ENCODE measurements around the gene GNL3.

GNL3 gene

DNA sequence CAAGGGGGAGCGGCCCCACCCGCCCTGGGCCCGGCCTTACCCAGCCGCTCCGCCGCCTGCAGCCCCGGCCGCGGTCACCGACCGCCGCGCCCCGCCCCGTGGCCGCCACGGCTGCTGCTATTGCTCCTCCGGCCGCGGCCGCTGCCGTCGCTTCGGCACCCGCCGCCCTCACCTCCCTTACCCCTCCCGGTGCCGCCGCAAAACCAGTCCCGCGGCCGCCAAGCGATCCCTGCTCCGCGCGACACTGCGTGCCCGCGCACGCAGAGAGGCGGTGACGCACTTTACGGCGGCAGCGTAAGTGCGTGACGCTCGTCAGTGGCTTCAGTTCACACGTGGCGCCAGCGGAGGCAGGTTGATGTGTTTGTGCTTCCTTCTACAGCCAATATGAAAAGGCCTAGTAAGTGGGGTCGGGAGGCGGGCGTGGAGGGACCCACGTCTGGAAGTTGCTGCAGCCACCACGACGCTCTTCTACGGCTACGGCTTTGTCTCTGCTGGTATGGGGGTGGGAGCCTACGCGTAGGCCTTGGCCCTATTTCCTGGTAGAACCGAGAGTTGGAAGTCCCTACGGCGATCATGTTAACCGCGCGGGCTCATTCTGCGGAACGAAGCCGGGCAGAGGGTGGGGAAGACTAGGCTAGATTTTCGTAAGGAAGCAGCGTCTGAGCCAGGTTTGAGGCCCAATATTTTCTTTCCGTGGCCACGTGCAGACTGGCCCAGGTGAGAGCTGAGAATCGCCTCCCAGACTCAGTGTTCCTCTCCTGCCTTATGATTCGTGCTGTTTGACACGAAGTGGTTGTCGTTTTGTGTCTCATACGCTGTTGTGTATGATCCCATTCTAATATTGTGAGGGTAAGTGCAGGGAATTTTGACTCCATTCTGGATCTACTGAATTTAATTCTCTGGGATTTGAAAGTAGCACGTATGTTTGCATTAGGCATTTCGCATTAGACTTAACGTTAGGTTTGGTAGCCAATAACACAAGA, at the start of gene GNL3, which contains the start of gene PBRM1:
Gene GNL3 (plus strand): TSS at position 324 of the 983 bp plus-strand sequence. CDS start 61 bp downstream, at position 385.
Gene PBRM1 (minus strand): TSS at position 205 of the 983 bp plus-strand sequence.
- Histone ChIP-seq H2AFZ (ENCODE audit: low read depth, low read length) (peak within 1 kb of the TSS; percentile 71), H3K27ac (ENCODE audit: low read length) (peak within 1 kb of the TSS; percentile 88), H3K9ac (ENCODE audit: low read depth, low read length) (peak within 1 kb of the TSS; percentile 70), H3K79me2 (ENCODE audit: insufficient read depth, low read length) (peaks cover 91% of the 10 kb centered on the region), H3K4me2 (ENCODE audit: insufficient read depth, low read length) (peak within 1 kb of the TSS; percentile 73), H3K27me3 (ENCODE audit: insufficient read depth, low read length, poor library complexity) (no peaks in the 10 kb centered on the region), H3K4me1 (ENCODE audit: insufficient read depth, low read length) (peaks cover 49% of the 10 kb centered on the region), H4K20me1 (ENCODE audit: insufficient read depth, low read length) (peaks cover 26% of the 10 kb centered on the region; the same call in 1 of the 2 replicates), H3K9me3 (ENCODE audit: insufficient read depth, low read length, severe bottlenecking) (no peaks in the 10 kb centered on the region), H3K4me3 (ENCODE audit: low read depth in 1 of 2, low read length in 2 of 2) (peak within 1 kb of the TSS; percentile 69 to 80), H3K36me3 (ENCODE audit: insufficient read depth, low read length) (peaks cover 64% of the 10 kb centered on the region)
- ATAC-seq (ENCODE audit: insufficient read depth, low read depth) (peak; percentile 83), DNase-seq (peak; percentile 95)
- TF ChIP-seq CTCF (IDR thresholded peaks at IDR 0.05; ENCODE audit: borderline replicate concordance, extremely low read depth, low read length, poor library complexity, severe bottlenecking) (no peak), EZH2 (IDR thresholded peaks at IDR 0.05; ENCODE audit: borderline replicate concordance, low read depth, low read length, severe bottlenecking) (no peak)

DNA sequence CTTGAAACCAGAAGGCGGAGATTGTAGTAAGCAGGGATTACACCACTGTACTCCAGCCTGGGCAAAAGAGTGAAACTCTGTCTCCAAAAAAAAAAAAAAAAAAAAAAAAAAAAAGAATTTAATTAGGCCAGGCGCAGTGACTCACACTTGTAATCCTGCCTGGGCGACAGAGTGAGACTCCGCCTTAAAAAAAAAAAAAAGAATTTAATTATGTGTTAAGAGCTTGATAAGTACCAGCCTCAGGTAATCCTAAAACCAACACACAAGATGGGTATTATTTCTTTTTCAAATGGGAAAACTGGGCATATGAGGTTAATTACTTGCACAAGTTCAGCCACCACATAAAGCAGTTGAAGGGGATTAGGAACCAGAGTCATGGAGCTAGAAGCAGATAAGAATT, 49.2 kb upstream of the GNL3 start:
- peaks cover 73% of the 10 kb centered on the region for H3K36me3 ChIP-seq (ENCODE audit: insufficient read depth, low read length)
- H3K4me2 ChIP-seq (ENCODE audit: insufficient read depth, low read length): no peak overlapping the region
- TF ChIP-seq EZH2 (IDR thresholded peaks at IDR 0.05; ENCODE audit: borderline replicate concordance, low read depth, low read length, severe bottlenecking) (no peak), CTCF (IDR thresholded peaks at IDR 0.05; ENCODE audit: borderline replicate concordance, extremely low read depth, low read length, poor library complexity, severe bottlenecking) (no peak)
- no peak overlapping the region for H3K9ac ChIP-seq (ENCODE audit: low read depth, low read length)
- no peak overlapping the region for H3K27ac ChIP-seq (ENCODE audit: low read length)
- no peak overlapping the region for H3K4me3 ChIP-seq (ENCODE audit: low read depth in 1 of 2, low read length in 2 of 2)
- H4K20me1 ChIP-seq (ENCODE audit: insufficient read depth, low read length): no peaks in the 10 kb centered on the region
- no peaks in the 10 kb centered on the region for H3K27me3 ChIP-seq (ENCODE audit: insufficient read depth, low read length, poor library complexity)
- H2AFZ ChIP-seq (ENCODE audit: low read depth, low read length): no peak overlapping the region
- no peaks in the 10 kb centered on the region for H3K9me3 ChIP-seq (ENCODE audit: insufficient read depth, low read length, severe bottlenecking)
- DNase-seq (no peak), ATAC-seq (ENCODE audit: insufficient read depth, low read depth) (no peak)
- H3K79me2 ChIP-seq (ENCODE audit: insufficient read depth, low read length): peaks cover 3% of the 10 kb centered on the region; the same call in 1 of the 2 replicates
- no peaks in the 10 kb centered on the region for H3K4me1 ChIP-seq (ENCODE audit: insufficient read depth, low read length)

DNA sequence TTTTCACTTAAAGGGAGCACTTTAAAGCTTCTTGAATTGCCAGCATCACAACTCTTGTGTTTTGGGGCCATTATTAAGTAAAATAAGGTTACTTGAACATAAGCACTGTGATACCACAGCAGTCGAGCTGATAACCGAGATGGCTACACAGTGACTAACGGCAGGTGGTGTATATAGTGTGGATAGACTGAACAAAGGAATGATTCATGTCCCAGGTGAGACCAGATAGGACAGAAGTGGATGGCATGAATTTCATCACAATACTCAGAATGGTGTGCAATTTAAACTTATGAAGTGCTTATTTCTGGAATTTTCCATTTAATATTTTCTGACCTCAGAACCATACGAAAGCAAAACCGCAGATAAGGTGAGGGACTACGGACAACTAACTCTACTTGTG, 40.3 kb upstream of the GNL3 start:
- TF ChIP-seq CTCF (IDR thresholded peaks at IDR 0.05; ENCODE audit: borderline replicate concordance, extremely low read depth, low read length, poor library complexity, severe bottlenecking): no peak
- no peak for TF ChIP-seq EZH2 (IDR thresholded peaks at IDR 0.05; ENCODE audit: borderline replicate concordance, low read depth, low read length, severe bottlenecking)
- no peak overlapping the region for H2AFZ ChIP-seq (ENCODE audit: low read depth, low read length)
- no peaks in the 10 kb centered on the region for H3K27me3 ChIP-seq (ENCODE audit: insufficient read depth, low read length, poor library complexity)
- H3K4me1 ChIP-seq (ENCODE audit: insufficient read depth, low read length): no peaks in the 10 kb centered on the region
- H3K4me2 ChIP-seq (ENCODE audit: insufficient read depth, low read length): no peak overlapping the region
- no peak for ATAC-seq (ENCODE audit: insufficient read depth, low read depth)
- H3K36me3 ChIP-seq (ENCODE audit: insufficient read depth, low read length): peaks cover 95% of the 10 kb centered on the region
- no peak overlapping the region for H3K27ac ChIP-seq (ENCODE audit: low read length)
- H3K4me3 ChIP-seq (ENCODE audit: low read depth in 1 of 2, low read length in 2 of 2): no peak overlapping the region
- no peaks in the 10 kb centered on the region for H3K9me3 ChIP-seq (ENCODE audit: insufficient read depth, low read length, severe bottlenecking)
- no peak overlapping the region for H3K9ac ChIP-seq (ENCODE audit: low read depth, low read length)
- H3K79me2 ChIP-seq (ENCODE audit: insufficient read depth, low read length): no peaks in the 10 kb centered on the region; the same call in 1 of the 2 replicates
- no peak for DNase-seq
- no peaks in the 10 kb centered on the region; the same call in 1 of the 2 replicates for H4K20me1 ChIP-seq (ENCODE audit: insufficient read depth, low read length)
